ENCODE data around the gene RALGDS.

The RALGDS gene

DNA sequence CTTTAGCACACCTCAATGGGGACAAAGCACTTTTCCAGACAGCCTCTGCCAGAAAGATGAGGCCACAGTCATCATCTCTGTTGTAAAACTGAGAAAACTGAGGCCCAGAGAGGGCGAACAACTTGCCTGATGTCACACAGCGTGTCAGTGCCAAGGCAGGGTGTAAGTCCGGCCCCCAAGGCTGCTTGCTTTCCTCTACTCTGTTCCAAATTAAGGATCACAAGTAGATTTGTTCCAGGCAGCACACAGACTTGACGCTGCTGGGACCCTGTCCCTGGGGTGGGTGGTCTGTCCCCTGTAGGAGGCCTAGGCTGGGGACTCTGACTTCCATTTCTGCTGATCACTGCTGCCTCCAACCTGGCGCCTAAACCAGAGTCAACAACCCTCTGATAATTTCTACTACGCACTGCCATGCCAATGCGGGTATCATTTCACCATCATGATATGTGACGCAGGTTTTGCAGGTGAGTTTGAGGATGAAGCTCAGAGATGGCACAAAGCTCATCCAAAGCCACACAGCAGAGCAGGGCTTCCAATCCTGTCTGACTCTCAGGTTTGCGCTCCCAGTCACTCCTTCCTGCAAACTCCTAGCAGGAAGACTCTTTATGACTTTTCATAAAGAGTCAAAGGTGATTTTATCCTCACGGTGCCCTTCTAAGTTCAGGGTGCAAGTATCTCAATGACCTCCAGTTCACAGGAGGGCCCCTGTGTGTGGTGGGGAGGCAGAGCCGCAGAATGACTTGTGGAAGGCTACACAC, 13.5 kb upstream of the RALGDS start:
- no peak for DNase-seq (ENCODE audit: low spot score)

DNA sequence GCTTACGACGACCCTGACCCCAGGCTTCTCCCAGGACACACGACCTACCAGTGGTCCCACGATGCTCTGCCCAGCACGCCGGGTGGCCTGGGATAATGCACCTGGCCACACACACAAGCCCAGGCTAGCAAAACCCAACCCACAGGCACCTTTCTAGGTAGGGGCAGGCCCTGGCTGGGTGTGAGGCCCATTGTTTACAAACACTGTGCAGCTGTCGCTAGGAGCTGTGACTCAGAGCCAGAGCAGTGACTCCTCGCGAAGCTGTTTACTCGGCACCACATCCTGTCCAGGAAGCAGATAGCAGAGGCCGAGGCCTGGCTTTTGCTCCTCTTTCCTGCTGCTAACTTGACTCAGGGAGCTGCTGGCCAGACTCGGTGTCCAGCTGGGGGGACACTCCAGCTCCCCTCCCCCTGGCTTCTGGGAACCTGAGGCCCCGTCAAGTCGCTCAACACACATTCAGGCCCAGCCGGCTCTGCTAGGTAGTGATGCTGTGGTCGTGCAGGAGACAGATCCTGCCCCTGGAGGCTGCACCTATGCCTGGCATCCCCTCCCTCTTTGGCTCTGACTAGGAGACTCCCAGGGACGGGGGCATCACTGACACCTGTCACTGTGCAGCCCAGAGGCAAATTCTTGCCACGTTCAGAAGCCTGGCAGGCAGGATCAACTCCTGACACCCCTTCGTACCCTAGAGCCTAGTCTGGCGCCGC, 12.8 kb upstream of the RALGDS start:
- peak; percentile 81 for DNase-seq (ENCODE audit: low spot score)

DNA sequence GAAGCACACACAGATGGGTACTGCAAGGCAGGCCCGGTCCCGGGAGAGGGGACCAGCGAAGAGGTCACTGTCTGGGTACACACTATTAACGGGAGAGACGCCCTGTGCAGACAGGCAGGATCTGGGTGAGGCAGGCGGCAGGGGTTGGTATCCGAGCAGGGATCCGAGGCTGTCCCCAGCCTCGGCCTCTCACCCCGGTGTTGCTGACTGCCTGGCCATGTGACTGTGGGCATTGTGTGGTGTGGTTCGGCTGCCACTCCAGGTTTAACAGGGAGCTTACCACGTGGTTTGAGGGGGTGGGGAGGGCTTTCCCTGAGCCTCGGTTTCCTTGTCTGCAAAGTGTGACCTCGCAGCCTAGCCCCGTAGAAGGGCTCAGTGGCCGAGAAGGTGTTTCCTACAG, 11.1 kb upstream of the RALGDS start:
- no peak for DNase-seq (ENCODE audit: low spot score)

DNA sequence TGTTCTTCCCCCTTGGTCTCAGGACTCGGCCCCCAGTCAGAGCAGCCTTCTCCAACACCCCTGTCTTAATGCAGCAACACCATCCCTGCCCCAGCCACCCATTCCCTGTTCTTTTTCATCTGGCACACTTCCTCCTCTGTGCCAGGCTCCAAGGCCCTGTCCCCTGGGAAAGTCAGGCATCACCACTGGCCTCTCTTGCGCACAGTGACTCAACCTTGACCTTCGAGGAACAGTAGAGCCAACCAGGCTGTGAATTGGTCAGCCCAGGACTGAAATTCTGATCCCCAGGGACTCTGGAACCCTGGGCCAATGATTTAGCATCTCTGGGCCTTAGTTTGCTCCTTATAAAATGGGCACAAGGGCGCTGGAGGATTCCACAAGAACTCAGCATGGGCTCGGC, 10.5 kb upstream of the RALGDS start:
- no peak for DNase-seq (ENCODE audit: low spot score)

DNA sequence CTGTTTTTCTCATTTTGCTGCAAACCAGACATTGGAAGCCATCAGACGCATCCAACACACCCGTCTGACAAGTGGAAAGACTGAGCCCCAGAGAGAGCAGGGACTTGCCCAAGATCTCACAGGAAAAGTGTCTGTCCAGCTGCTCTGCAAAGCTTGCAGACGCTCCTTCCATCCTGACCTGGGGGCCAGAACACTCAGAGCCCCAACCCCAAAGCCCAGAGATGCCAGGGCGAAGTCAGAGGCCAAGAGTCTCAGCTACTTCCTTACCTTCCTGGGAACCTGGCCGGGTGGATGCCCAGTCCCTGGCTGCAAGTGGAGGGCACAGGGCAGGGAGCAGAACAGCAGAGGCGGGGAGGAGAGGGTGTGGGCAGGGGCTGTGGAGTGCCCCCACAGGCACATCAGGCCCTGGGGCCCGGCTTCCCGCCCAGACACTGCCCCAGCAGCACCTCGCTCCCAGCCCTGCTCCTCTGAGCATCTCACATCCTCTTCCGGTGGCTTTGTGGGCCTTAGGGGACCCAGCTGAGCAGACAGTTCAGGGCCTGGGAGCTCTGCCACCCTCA, 9.7 kb upstream of the RALGDS start:
- DNase-seq (ENCODE audit: low spot score): no peak

DNA sequence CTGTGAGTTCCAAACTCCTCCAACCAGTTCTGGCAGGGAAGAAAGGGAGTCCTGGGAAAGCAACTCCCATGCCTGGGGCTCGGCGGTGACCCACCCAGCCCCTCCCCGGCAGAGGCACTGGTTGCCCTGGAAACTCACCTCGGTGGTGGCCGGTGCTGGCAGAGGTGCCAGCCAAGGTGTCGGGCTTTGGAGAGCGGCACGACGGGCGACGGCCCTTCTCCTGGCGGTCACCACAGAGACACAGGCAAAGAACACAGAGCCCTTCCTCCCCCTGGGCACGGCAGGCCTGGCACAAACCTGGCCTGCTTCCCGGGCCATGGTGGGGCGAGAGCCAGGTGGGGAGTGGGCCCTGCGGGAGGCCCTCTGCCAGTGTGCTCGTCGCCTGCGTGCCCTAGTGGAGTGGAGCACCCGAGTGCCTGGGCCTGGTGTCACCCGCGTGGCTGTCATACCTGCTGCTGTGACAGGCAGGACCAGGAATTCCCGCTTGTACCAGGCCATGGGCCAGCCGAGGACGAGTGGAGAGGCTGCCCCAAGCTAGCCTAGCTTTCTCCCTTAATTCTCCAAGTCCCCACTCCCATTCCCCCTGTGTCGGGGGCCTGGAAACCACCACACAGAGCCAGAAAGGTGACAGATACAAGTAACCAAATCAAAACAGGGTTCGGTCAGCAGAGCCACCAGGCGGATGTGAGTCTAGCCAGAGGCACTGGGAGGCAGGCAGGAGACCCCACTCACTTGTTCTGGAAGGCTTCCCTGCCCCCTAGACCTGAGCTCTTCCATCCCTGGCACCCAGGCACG, 8.2 kb upstream of the RALGDS start:
- DNase-seq (ENCODE audit: low spot score): no peak

DNA sequence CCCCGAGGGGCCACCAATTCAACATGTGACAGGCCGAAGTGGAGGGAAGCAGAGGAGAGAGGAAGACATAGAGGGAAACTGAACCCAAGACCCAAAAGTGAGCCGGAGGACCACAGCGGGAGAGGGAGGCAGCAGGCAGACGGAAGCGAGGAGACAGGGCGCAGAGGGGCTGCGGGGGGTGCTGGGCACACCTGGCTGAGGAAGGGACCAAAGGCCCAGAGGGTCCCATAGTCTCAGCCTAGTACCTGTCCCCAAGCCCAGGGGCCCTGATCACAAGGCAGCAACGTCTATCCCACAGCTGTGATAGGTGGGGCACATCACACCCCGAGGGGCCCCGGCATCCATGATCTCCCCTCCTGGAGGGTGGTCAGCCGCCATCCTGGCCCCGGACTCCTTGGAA, 7.1 kb upstream of the RALGDS start:
- no peak for DNase-seq (ENCODE audit: low spot score)

DNA sequence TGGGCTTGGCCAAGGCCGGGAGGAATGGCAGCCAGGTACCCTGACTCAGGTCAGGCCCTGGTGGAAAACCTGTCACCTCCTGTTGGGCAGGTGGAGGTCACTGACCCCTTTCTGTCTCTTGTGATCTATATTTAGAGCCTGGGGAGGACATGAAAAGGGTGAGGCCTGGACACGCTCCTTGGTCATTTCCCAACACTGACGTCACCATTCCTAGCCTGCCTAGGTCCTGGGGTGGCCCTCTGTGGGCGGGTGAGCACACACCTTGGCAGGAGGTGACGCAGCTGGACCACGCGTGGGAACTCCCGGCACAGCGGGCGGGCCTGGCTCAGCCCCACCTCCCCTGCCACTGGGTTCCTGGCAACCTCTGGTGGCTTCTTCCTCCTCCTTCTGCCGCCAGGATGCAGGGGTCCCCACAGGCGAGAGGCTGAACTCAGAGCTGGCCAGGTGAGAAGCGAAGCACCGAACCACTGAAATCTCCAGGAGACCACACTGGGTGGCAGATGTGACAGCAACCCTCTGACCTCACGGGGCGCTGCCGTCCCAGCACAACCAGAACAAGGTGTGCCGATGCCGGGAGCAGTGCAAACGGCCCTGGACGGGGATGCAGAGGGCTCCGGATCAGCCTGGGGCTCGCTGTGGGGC, 6.4 kb upstream of the RALGDS start:
- DNase-seq (ENCODE audit: low spot score): no peak

DNA sequence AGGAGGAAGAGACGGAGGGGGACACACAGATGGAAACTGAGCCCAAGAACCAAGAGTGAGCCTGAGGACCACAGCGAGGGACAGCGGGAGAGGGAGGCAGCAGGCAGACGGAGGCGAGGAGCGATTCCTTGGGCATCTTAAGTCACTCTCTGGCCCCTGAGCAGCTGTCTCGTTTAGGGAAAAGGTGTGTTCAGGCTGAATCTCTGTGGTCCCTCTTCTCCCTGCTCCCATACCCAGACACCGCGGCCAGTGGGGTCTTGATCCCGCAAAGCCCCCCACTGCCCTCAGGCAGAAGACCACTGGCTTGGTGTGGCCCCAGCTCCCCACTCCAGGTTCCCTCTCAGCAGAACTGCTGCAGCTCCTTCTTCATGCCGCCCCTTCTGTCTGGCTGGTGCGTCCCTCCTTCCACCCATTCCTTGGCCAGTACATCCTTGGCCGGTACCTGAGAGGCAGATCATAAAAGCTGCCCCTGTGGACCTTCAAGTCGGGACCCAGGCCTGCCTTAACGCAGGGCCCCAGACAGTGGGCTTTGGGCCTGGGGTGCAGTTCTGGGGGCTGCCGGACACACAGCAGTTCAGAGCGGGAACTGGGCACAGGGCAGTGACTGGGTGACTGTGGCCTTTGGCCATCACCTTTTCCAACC, 5.8 kb upstream of the RALGDS start:
- DNase-seq (ENCODE audit: low spot score): no peak

DNA sequence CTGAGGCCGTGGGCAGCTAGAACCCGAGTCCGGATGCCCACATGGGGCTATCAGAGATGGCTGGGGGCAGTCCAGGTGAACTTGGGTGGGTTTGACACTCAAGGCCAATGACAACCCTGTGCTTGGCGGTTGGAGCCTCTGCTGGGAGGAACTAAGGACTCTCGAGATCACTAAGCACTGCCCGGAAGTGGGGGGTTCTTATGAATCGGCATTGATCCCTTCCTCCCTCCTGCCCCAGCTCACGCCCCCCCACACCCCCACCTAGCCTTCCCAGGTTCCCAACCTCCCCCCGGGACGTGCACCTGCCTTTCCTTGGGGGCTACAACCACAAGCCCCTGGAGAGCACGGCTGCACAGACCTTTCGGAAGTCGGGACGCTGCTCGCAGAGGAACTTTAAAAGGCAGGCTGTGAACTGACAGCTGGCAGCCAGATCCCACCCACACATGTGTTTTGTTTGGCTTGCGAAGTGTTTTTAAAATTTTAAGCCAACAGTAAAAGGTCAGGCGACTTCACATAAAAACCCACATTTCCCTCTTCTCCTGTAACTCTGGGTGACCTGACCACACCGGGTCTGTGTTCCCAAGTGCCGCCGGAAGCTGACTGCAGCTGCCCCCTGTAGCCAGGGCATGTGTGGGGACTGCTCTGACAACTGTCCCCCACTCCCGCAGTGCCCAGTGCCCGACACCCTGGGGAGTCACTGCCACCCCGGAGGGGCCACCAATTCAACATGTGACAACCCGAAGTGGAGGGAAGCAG, 5.1 kb upstream of the RALGDS start:
- peak; percentile 58 for DNase-seq (ENCODE audit: low spot score)

DNA sequence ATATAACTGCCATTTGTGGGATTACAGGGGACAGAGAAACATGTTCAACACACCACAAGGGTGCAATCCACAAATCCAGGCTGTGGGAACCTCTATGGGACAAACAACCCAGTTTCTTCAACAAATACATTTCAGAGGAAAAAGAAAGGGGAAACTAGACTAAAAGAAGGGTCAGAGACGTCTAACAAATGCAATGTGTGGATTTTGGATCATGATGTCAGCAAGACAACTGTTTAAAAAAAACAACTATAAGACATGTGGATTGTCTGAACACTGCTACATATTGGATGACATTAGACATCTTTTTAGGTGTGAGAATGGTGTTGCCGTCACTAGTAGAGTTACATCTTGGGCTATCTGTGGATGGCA, 3.9 kb upstream of the RALGDS start:
- DNase-seq (ENCODE audit: low spot score): no peak

DNA sequence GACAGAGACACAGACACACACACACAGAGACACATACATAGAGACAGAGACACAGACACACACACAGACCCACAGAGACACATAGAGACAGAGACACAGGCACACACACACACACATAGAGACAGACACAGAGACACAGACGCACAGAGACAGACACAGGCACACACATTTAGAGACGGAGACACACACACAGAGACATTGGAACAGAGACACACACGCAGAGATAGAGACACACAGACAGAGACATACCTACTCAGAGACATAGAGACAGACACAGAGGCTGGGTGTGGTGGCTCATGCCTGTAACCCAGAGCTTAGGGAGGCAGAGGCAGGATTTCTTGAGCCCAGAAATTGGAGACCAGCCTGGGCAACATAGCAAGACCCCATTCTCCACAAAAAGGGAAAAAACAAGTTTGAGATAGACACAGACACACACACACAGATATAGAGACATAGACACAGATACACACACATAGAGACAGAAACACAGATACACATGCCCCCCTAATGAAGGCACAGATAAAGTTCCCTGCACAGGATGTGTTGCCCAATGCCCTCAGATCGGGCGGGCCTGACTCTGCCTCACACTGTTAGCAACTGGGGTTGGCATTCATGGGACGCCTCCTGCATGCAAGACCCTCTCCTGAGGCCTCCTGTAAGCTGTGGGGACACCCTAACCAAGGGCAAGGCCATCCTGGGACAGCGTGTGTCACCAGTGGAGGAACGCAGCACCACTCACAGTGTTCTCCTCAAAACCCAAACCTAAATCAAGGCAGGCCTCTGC, 3.3 kb upstream of the RALGDS start:
- no peak for DNase-seq (ENCODE audit: low spot score)

DNA sequence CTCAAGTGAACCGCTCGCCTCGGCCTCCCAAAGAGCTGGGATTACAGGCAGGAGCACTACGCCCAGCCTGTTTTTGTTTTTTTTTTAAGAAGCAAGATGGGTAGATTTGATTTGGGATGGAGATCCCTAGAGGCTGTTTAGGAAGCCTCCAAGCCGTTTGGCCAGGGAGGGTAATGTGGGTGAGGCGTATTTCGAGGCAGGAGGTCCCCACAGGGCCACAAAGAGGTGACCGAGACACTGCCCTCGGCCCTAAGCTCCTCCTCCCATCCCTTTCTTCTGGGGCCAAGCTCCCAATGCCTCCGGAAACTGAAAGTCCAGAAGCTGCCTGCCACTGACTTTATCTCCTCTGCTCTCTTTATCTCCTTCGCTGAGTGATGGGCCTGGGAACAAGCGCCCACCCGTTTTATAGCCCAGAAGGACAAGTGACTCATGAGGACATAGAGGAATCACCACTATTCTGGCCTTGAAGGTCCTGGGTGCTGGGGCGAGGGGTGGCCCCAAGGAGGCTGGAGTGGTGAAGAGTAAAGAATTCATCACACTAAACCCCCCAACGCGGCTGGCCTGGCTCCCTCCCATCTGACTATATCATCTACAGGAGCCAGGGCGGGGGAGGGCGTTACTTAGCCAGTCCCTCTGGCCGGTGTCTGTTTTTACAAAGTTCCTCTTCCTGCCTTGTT, 2.0 kb upstream of the RALGDS start:
- no peak for DNase-seq (ENCODE audit: low spot score)

DNA sequence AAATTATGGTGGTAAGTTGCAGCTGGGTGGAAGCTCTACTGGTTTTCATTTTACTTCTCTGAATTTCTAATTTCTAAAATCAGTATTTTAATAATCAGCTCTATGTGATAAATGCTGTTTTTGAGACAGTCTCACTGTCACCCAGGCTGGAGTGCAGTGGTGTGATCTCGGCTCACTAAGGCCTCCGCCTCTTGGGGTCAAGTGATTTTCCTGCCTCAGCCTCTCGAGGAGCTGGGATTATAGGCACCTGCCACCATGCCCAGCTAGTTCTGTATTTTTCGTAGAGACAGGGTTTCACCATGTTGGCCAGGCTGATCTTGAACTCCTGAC, 1.5 kb upstream of the RALGDS start:
- no peak for DNase-seq (ENCODE audit: low spot score)

DNA sequence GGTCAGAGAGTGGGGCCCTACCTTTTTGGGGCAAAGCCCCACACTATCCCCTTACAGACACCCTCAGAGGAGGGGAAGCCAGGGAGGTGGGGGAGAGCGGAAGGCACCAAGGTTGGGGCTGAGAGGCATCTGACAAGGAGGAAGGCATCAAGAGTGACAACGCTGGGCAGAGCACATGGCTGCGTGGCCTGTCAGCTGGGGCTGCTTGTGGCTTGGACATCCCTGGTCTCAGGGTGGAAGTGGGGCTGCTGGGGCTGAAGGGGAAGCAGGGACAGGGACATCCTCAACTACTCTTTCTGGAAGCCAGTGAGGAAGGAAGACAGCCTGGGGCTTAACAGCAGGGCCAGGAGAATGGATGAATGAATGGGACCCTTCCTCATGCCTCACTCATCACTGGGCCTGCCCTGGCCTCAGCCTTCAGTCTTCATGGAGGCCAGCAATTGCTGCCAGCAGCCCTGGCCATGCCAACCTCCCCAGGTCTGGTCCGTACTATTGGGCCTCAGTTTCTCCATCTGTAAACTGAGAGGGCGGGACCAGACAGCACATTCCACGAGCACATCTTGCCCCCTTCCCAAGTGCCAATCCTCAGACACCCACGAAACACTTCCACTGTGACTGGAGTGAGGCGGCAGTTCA, 993 bp upstream of the RALGDS start:
- no peak for DNase-seq (ENCODE audit: low spot score)

DNA sequence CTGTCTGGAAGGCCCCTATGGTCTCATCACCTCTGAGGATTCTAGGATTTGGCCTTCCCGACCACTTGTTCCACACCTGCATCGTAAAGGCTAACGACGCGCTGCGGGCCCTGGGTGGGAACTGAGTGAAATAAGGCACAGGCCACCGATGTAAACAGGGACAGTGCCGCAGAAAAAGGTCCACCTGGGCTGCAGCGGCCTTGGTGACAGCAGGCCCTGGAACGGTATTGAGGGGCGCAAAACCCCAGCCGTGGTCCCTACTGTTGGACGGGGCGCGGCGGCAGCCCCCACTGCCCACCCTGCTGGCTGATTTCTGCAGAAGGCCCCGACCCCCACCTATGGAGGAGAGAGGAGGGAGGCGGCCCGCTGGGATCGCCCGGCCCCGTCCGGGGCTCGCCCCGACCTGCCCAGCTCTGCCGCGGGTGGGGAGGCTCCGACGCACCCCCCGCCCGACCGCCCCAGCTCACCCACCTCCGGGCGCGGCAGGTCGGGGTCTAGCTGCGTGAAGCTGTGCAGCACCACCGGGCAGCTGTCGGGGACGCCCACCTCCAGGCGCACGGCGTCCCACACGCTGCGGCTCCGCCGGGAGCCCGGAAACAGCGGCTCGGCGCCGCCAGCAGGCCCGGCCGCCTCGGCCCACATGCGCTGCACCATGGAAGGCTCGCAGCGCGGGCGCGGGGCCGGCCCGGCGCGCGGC, 391 bp downstream of the RALGDS start:
- no peak for DNase-seq (ENCODE audit: low spot score)

DNA sequence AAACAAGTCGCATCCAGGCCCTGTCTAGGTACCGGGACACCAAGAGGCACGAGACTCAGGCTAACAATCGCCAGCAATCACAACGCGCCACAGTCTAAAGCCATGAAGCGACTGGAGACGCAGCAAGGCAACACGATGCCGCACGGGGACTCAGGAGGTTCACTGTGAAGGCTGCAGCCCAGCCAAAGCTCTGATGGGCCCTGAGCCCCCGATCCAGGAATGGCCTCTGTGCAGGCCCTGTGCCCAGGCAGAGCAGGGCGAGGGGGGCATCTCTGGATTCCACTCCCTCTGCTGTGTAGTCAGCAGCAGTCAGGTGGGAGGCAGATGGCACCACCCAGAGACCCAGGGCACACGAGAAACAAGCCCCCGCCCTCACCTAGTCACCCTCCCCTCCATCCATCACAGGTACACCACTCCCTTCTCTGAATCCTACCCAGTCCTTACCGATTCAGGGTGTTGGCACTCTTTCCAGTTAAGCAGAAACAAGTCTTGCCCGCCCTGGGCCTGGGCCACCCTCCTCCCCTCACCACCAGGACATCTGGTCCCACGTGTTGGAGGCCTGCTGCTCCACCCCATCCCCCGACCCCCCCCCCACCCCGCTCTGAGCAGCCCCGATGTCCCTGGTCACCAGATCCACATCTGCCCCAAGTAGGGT, 1.1 kb downstream of the RALGDS start:
- no peak for DNase-seq (ENCODE audit: low spot score)

Measured in NAMALWA (cell line).